Osteoblast (primary cell): Measurements from ENCODE around the gene GLRX5. TPM values are rescaled to one million over a fixed set of nuclear protein-coding genes. Genes with fewer than 3 reads are reported as not detected.

Experiments
- DNase-seq: peaks from one replicate; pipeline ENCODE4 v3.0.0; 2011; ENCODE audit warnings: low spot score, mixed read lengths; ENCODE audit not compliant: insufficient read length; ENCODE audit errors: missing footprints
- H2AFZ ChIP-seq: 2 replicates; pipeline ENCODE4 v1.6.0; 2011; ENCODE audit warnings: mild to moderate bottlenecking, low read length
- H3K27ac ChIP-seq: 2 replicates; pipeline ENCODE4 v1.5.1; 2011; ENCODE audit warnings: mild to moderate bottlenecking, low read depth, low read length, moderate library complexity
- H3K27me3 ChIP-seq: 2 replicates; pipeline ENCODE4 v1.6.0; 2012; ENCODE audit warnings: mild to moderate bottlenecking, control low read depth, inconsistent platforms, low read length, moderate library complexity; ENCODE audit not compliant: insufficient read depth
- H3K36me3 ChIP-seq: 2 replicates; pipeline ENCODE4 v1.5.1; 2011; ENCODE audit warnings: mild to moderate bottlenecking, low read length, control low read depth, moderate library complexity; ENCODE audit not compliant: insufficient read depth
- H3K4me1 ChIP-seq: 2 replicates; pipeline ENCODE4 v1.5.1; 2011; ENCODE audit warnings: mild to moderate bottlenecking, low read length, control low read depth, moderate library complexity; ENCODE audit not compliant: insufficient read depth
- H3K4me2 ChIP-seq: 2 replicates; pipeline ENCODE4 v1.6.0; 2011; ENCODE audit warnings: mild to moderate bottlenecking, low read length; ENCODE audit not compliant: insufficient read depth
- H3K4me3 ChIP-seq: fragments of 200-600 bp; sonication (generic); 3 replicates; pipeline ENCODE4 v1.5.1; 2012; ENCODE audit warnings: mild to moderate bottlenecking, low read length, inconsistent platforms; ENCODE audit not compliant: insufficient read depth
- H3K79me2 ChIP-seq: 2 replicates; pipeline ENCODE4 v1.6.0; 2012; ENCODE audit warnings: mild to moderate bottlenecking, low read length, control low read depth, inconsistent platforms; ENCODE audit not compliant: insufficient read depth
- H3K9me3 ChIP-seq: 2 replicates; pipeline ENCODE4 v1.5.1; 2011; ENCODE audit warnings: low read depth, low read length, control low read depth
- H4K20me1 ChIP-seq: 2 replicates; pipeline ENCODE4 v1.6.0; 2012; ENCODE audit warnings: mild to moderate bottlenecking, low read length, control low read depth; ENCODE audit not compliant: insufficient read depth
- CTCF ChIP-seq: IDR thresholded peaks from 2 replicates; pipeline ENCODE4 v1.5.1; 2011; ENCODE audit warnings: mild to moderate bottlenecking, low read depth, low read length, moderate library complexity; ENCODE audit errors: extremely low read depth
- total RNA-seq: library from RNA; depleted of rRNA; stranded (reverse); fragments of >200 nt; gene quantifications from 2 replicates; pipeline ENCODE4 v1.2.3, GENCODE V29; 2012

The GLRX5 gene
- total RNA-seq, 1 donor = 19.9 TPM

GRCh38 chr14:95504135-95505029 lies 30.5 kb upstream of the GLRX5 start:
- Histone ChIP-seq H3K4me1 (peaks cover 46% of the 10 kb centered on the region), H3K36me3 (no peaks in the 10 kb centered on the region), H3K4me2 (peak overlapping the region; percentile 51), H3K27ac (peak overlapping the region; percentile 57), H3K9me3 (no peaks in the 10 kb centered on the region), H3K27me3 (no peaks in the 10 kb centered on the region), H3K79me2 (peaks cover 47% of the 10 kb centered on the region), H2AFZ (no peak overlapping the region), H3K4me3 (no peak overlapping the region), H4K20me1 (no peaks in the 10 kb centered on the region)
- TF ChIP-seq CTCF = no peak
- peak; percentile 88 for DNase-seq

- peak overlapping the region; percentile 57 for H3K27ac ChIP-seq
- H2AFZ ChIP-seq = no peak overlapping the region
Measured at GRCh38 chr14:95505030-95505589, 29.7 kb upstream of the GLRX5 start.

GRCh38 chr14:95507174-95507573 lies 27.7 kb upstream of the GLRX5 start:
- no peaks in the 10 kb centered on the region for H3K27me3 ChIP-seq
- H3K4me1 ChIP-seq = peaks cover 39% of the 10 kb centered on the region
- peak overlapping the region; percentile 65 for H3K4me2 ChIP-seq
- H3K36me3 ChIP-seq = no peaks in the 10 kb centered on the region
- H2AFZ ChIP-seq = no peak overlapping the region
- TF ChIP-seq CTCF = no peak
- H3K9me3 ChIP-seq = no peaks in the 10 kb centered on the region
- peak overlapping the region; percentile 82 for H3K27ac ChIP-seq
- DNase-seq = peak; percentile 96
- no peaks in the 10 kb centered on the region for H4K20me1 ChIP-seq
- H3K4me3 ChIP-seq = peak overlapping the region; percentile 23
- H3K79me2 ChIP-seq = peaks cover 43% of the 10 kb centered on the region

More at GRCh38 chr14:95505030-95505589, 29.7 kb upstream of the GLRX5 start:
- H3K4me3 ChIP-seq = no peak overlapping the region
- peaks cover 52% of the 10 kb centered on the region for H3K79me2 ChIP-seq
- no peaks in the 10 kb centered on the region for H4K20me1 ChIP-seq
- no peaks in the 10 kb centered on the region for H3K36me3 ChIP-seq
- no peak for TF ChIP-seq CTCF
- H3K4me2 ChIP-seq = no peak overlapping the region
- no peaks in the 10 kb centered on the region for H3K9me3 ChIP-seq
- H3K4me1 ChIP-seq = peaks cover 46% of the 10 kb centered on the region
- no peak for DNase-seq
- H3K27me3 ChIP-seq = no peaks in the 10 kb centered on the region

GRCh38 chr14:95507701-95508103 lies 27.1 kb upstream of the GLRX5 start:
- Histone ChIP-seq H3K36me3 (no peaks in the 10 kb centered on the region), H3K79me2 (peaks cover 38% of the 10 kb centered on the region), H3K4me2 (peak overlapping the region; percentile 65), H3K27ac (peak overlapping the region; percentile 82), H3K27me3 (no peaks in the 10 kb centered on the region), H2AFZ (no peak overlapping the region), H4K20me1 (no peaks in the 10 kb centered on the region), H3K4me1 (peaks cover 39% of the 10 kb centered on the region), H3K4me3 (peak overlapping the region; percentile 23), H3K9me3 (no peaks in the 10 kb centered on the region)
- TF ChIP-seq CTCF = no peak
- DNase-seq = peak; percentile 93
